ENCODE measurements around the gene EIF5A2.

DNA sequence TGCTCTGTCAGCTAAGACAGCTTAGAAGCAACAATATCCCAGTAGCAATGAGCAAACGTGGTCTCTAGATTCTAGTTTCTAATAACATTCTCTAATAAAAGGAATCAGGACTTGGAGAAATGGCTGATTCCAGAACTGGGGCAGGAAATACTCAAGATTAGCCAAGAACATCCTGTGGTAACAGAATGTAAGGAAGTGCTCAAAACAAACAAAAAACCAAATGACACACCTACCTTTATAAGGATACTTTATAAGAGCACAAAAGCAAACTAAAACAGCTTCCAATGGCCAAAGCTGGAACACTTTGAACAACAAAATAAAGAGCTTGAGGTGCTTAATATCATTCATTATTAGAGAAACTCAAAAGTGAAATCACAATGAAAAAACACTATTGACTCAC lies 33.1 kb upstream of the EIF5A2 start:
- no peak for TF ChIP-seq CTCF (IDR thresholded peaks at IDR 0.05)
- TF ChIP-seq POLR2A (IDR thresholded peaks at IDR 0.05), result no peak

Measured in right lobe of liver (tissue), 4 donors.